H1 (cell line): Measurements from ENCODE around the gene NMRK2. TPM values are rescaled to one million over a fixed set of nuclear protein-coding genes. Genes with fewer than 3 reads are reported as not detected.
A peak's percentile ranks its signal among the peaks of the same experiment; 100 is the strongest.

Experiments
- CTCF ChIA-PET: fragments of 300-600 bp; sonication (Branson Sonifier 250); formaldehyde crosslinking; loops from one replicate; lab custom pipeline; 2021; ENCODE audit not compliant: partially characterized antibody; lab: Charles Lee
- POLR2A ChIA-PET: fragments of 300-600 bp; sonication (Branson Sonifier 250); formaldehyde crosslinking; loops from one replicate; lab custom pipeline; 2021; ENCODE audit warnings: inconsistent platforms; ENCODE audit not compliant: partially characterized antibody; lab: Charles Lee
- DNase-seq, 2 experiments: peaks; one replicate each; pipeline versions ENCODE4 v3.0.0 to v3.0.0-alpha.2; 2010 to 2022; ENCODE audit warnings: low spot score in 2 of 2, low read depth in 1 of 2, mixed read lengths in 1 of 2
- FAIRE-seq: peaks from 2 replicates; lab custom pipeline; 2011; peaks lifted over from hg19 to GRCh38; lab: Jason Lieb, UNC
- H2AFZ ChIP-seq: 2 replicates; pipeline ENCODE4 v1.8.1; 2012; ENCODE audit warnings: low read length, inconsistent platforms
- H2AK5ac ChIP-seq: 2 replicates; pipeline ENCODE4 v1.6.1; 2013; ENCODE audit warnings: low read depth, low read length
- H2BK120ac ChIP-seq: replicated peaks from 2 replicates; pipeline ENCODE3; 2013; ENCODE audit warnings: low read depth, low read length, inconsistent platforms
- H2BK12ac ChIP-seq: 2 replicates; pipeline ENCODE4 v1.6.1; 2013; ENCODE audit warnings: low read depth, low read length
- H2BK15ac ChIP-seq: 2 replicates; pipeline ENCODE4 v1.6.1; 2013; ENCODE audit warnings: low read length
- H2BK20ac ChIP-seq: 2 replicates; pipeline ENCODE4 v1.6.1; 2013; ENCODE audit warnings: low read length
- H2BK5ac ChIP-seq: 2 replicates; pipeline ENCODE4 v1.6.1; 2013; ENCODE audit warnings: low read depth, low read length
- H3K14ac ChIP-seq: 2 replicates; pipeline ENCODE4 v1.6.1; 2013; ENCODE audit warnings: inconsistent platforms; ENCODE audit not compliant: insufficient read length
- H3K18ac ChIP-seq: 2 replicates; pipeline ENCODE4 v1.6.1; 2013; ENCODE audit warnings: low read length; ENCODE audit errors: extremely low read depth
- H3K23ac ChIP-seq: 2 replicates; pipeline ENCODE4 v1.6.1; 2013; ENCODE audit warnings: inconsistent platforms; ENCODE audit not compliant: insufficient read length
- H3K23me2 ChIP-seq: 2 replicates; pipeline ENCODE4 v1.6.1; 2013; ENCODE audit warnings: low read depth, low read length
- H3K27ac ChIP-seq: 2 replicates; pipeline ENCODE4 v1.6.1; 2011; ENCODE audit warnings: low read depth, low read length, inconsistent platforms
- H3K27me3 ChIP-seq, 4 experiments: replicated peaks in 1 of 4; 1 replicate in 1 of 4; 2 replicates in 3 of 4; pipeline versions ENCODE4 v1.6.1 to v1.8.1; 2011 to 2013; ENCODE audit warnings: low read length in 3 of 4, mild to moderate bottlenecking in 3 of 4, inconsistent platforms in 2 of 4, mixed read lengths in 2 of 4, moderate library complexity in 1 of 4; ENCODE audit not compliant: control insufficient read depth in 3 of 4, insufficient read depth in 3 of 4; ENCODE audit errors: extremely low read depth in 1 of 4
- H3K36me3 ChIP-seq, 4 experiments: 2 replicates each; pipeline versions ENCODE4 v1.6.1 to v1.8.1; 2011 to 2013; ENCODE audit warnings: mild to moderate bottlenecking in 4 of 4, low read length in 3 of 4, moderate library complexity in 2 of 4, control low read depth in 1 of 4, inconsistent platforms in 1 of 4; ENCODE audit not compliant: insufficient read depth in 4 of 4, control insufficient read depth in 2 of 4
- H3K4ac ChIP-seq: replicated peaks from 2 replicates; pipeline ENCODE3; 2013; ENCODE audit warnings: low read length, low read depth, mixed read lengths, inconsistent platforms; ENCODE audit not compliant: insufficient read length
- H3K4me1 ChIP-seq, 4 experiments: replicated peaks in 1 of 4; 1 replicate in 1 of 4; 2 replicates in 3 of 4; pipeline versions ENCODE4 v1.6.1 to v1.8.1; 2011 to 2013; ENCODE audit warnings: low read length in 3 of 4, inconsistent platforms in 2 of 4, mixed read lengths in 1 of 4; ENCODE audit not compliant: insufficient read depth in 4 of 4, control insufficient read depth in 3 of 4
- H3K4me2 ChIP-seq, 2 experiments: 2 replicates each; pipeline versions ENCODE4 v1.6.1 to v1.8.1; 2011 to 2013; ENCODE audit warnings: low read depth in 2 of 2, low read length in 2 of 2, control low read depth in 1 of 2, inconsistent platforms in 1 of 2, mild to moderate bottlenecking in 1 of 2; ENCODE audit not compliant: insufficient read depth in 1 of 2
- H3K4me3 ChIP-seq, 4 experiments: fragments of 200-600, 300-600 bp in 1 of 4; sonication (generic), shearing (Covaris generic), sonication (Bioruptor Twin) in 1 of 4; 2 replicates each; pipeline versions ENCODE4 v1.5.1 to v1.8.1; 2011 to 2016; ENCODE audit warnings: low read length in 4 of 4, low read depth in 3 of 4, control low read depth in 2 of 4, inconsistent platforms in 2 of 4, mild to moderate bottlenecking in 2 of 4, mixed read lengths in 1 of 4, moderate library complexity in 1 of 4; ENCODE audit not compliant: insufficient read depth in 2 of 4; ENCODE audit errors: extremely low read depth in 1 of 4
- H3K56ac ChIP-seq: replicated peaks from 2 replicates; pipeline ENCODE3; 2013; ENCODE audit warnings: low read depth, mild to moderate bottlenecking, mixed read lengths, low read length, inconsistent platforms; ENCODE audit not compliant: insufficient read length
- H3K79me1 ChIP-seq: 2 replicates; pipeline ENCODE4 v1.6.1; 2013; ENCODE audit warnings: low read depth, low read length, control low read depth
- H3K79me2 ChIP-seq, 2 experiments: 2 replicates each; pipeline versions ENCODE4 v1.6.1 to v1.8.1; 2012 to 2013; ENCODE audit warnings: low read length in 2 of 2, mild to moderate bottlenecking in 2 of 2, inconsistent platforms in 1 of 2; ENCODE audit not compliant: insufficient read depth in 2 of 2, control insufficient read depth in 1 of 2
- H3K9ac ChIP-seq, 4 experiments: replicated peaks in 1 of 4; 1 replicate in 1 of 4; 2 replicates in 3 of 4; pipeline versions ENCODE4 v1.6.1 to v1.8.1; 2011 to 2013; ENCODE audit warnings: low read depth in 3 of 4, low read length in 3 of 4, control low read depth in 2 of 4, mild to moderate bottlenecking in 2 of 4, moderate library complexity in 2 of 4, inconsistent platforms in 1 of 4; ENCODE audit errors: extremely low read depth in 1 of 4
- H3K9me3 ChIP-seq, 2 experiments: 2 replicates each; pipeline versions ENCODE4 v1.6.1 to v1.8.1; 2012 to 2013; ENCODE audit warnings: mild to moderate bottlenecking in 2 of 2, moderate library complexity in 2 of 2, control low read depth in 1 of 2, inconsistent platforms in 1 of 2, low read depth in 1 of 2, low read length in 1 of 2, mixed read lengths in 1 of 2; ENCODE audit not compliant: insufficient read depth in 2 of 2
- H4K20me1 ChIP-seq, 2 experiments: replicated peaks in 1 of 2; 2 replicates each; pipeline versions ENCODE3 to v1.8.1; 2011 to 2013; ENCODE audit warnings: inconsistent platforms in 2 of 2, low read length in 2 of 2, mild to moderate bottlenecking in 1 of 2; ENCODE audit not compliant: insufficient read depth in 2 of 2, control insufficient read depth in 1 of 2
- H4K5ac ChIP-seq: 2 replicates; pipeline ENCODE4 v1.6.1; 2013; ENCODE audit warnings: low read length, low read depth, mixed read lengths, inconsistent platforms; ENCODE audit not compliant: insufficient read length
- H4K8ac ChIP-seq: 2 replicates; pipeline ENCODE4 v1.8.0; 2013; ENCODE audit warnings: mild to moderate bottlenecking, moderate library complexity, low read length, inconsistent platforms; ENCODE audit not compliant: insufficient read depth; ENCODE audit errors: extremely low read depth
- H4K91ac ChIP-seq: replicated peaks from 2 replicates; pipeline ENCODE3; 2013; ENCODE audit warnings: low read length, mixed read lengths, inconsistent platforms; ENCODE audit not compliant: insufficient read length
- ATF3 ChIP-seq: IDR thresholded peaks from 2 replicates; pipeline ENCODE4 v1.6.1; 2011; ENCODE audit warnings: low read depth, mild to moderate bottlenecking, low read length; ENCODE audit not compliant: insufficient read depth
- CEBPB ChIP-seq: IDR thresholded peaks from 2 replicates; pipeline ENCODE4 v1.6.1; 2012; ENCODE audit warnings: low read depth, low read length
- CREB1 ChIP-seq: IDR thresholded peaks from 2 replicates; pipeline ENCODE4 v1.6.1; 2012; ENCODE audit warnings: inconsistent platforms
- E2F6 ChIP-seq: IDR thresholded peaks from 2 replicates; pipeline ENCODE4 v1.6.1; 2012; ENCODE audit warnings: inconsistent platforms
- GABPA ChIP-seq: IDR thresholded peaks from 2 replicates; pipeline ENCODE4 v1.6.1; 2011; ENCODE audit warnings: mild to moderate bottlenecking, low read length, moderate library complexity, borderline replicate concordance; ENCODE audit not compliant: insufficient read depth
- KDM5A ChIP-seq: fragments of 200-600 bp; IDR thresholded peaks from 2 replicates; pipeline ENCODE4 v1.7.1; 2012; ENCODE audit warnings: mild to moderate bottlenecking, low read length, inconsistent platforms, mixed read lengths
- NRF1 ChIP-seq: IDR thresholded peaks from 2 replicates; pipeline ENCODE4 v1.6.1; 2011; ENCODE audit warnings: mild to moderate bottlenecking, low read depth, low read length, improper control_type of control experiment
- POLR2A ChIP-seq, 2 experiments: IDR thresholded peaks; 1 replicate in 1 of 2; 2 replicates in 1 of 2; pipeline ENCODE4 v1.6.1; 2011; ENCODE audit warnings: low read depth in 2 of 2, low read length in 2 of 2, mild to moderate bottlenecking in 2 of 2; ENCODE audit errors: control extremely low read depth in 1 of 2
- RFX5 ChIP-seq: IDR thresholded peaks from 2 replicates; pipeline ENCODE4 v1.6.1; 2011; ENCODE audit warnings: low read depth, low read length, improper control_type of control experiment, borderline replicate concordance
- SP4 ChIP-seq: IDR thresholded peaks from 2 replicates; pipeline ENCODE4 v1.6.1; 2012; ENCODE audit warnings: low read length, inconsistent platforms
- SUZ12 ChIP-seq: fragments of 200-600 bp; sonication (generic); IDR thresholded peaks from 2 replicates; pipeline ENCODE4 v1.6.1; 2012; ENCODE audit warnings: mild to moderate bottlenecking, inconsistent platforms, low read length, moderate library complexity, mixed read lengths
- TAF7 ChIP-seq: optimal IDR thresholded peaks from 2 replicates; pipeline ENCODE3; 2011; ENCODE audit warnings: low read depth, mild to moderate bottlenecking, inconsistent platforms, low read length, moderate library complexity, borderline replicate concordance
- WGBS, 2 experiments: shearing (Covaris generic) in 1 of 2; methylation state at CpG; one replicate each; pipeline versions ENCODE4 v1.1.6 to v1.1.7; 2013 to 2015; ENCODE audit warnings: low lambda C conversion rate in 2 of 2, mixed read lengths in 2 of 2, inconsistent platforms in 1 of 2, low coverage in 1 of 2, missing lambda C conversion rate in 1 of 2; ENCODE audit not compliant: insufficient replicate concordance in 2 of 2, insufficient coverage in 1 of 2, insufficient read length in 1 of 2; ENCODE audit errors: extremely low coverage in 1 of 2, missing lambda C conversion rate in 1 of 2; 5-methylcytosine and 5-hydroxymethylcytosine counted together
- polyA plus RNA-seq, 7 experiments: library from polyadenylated mRNA; depleted of rRNA in 3 of 7; stranded (reverse) in 5 of 7; unstranded in 2 of 7; fragments of >200 nt in 5 of 7; fragments of 200-250 nt in 2 of 7; gene quantifications; 1 replicate in 5 of 7; 2 replicates in 1 of 7; 4 replicates in 1 of 7; pipeline versions ENCODE4 v1.2.1 to v1.2.3, GENCODE V29; 2011 to 2013; ENCODE audit warnings: missing spikeins in 2 of 7, mixed read lengths in 2 of 7
- total RNA-seq: library from RNA; stranded (reverse); fragmentation: NEBNext Ultra II Directional; extraction: Animal tissue kit (Norgen Biotek cat#: 25700); gene quantifications from 2 replicates; pipeline ENCODE4 v1.2.1, GENCODE V29; 2021

Gene NMRK2
- total and polyA plus RNA-seq, 2 of the 8 experiments (the other 6 are each of a cell fraction or from before 2014, with no cell fraction given), result 87.4 to 206 TPM

GRCh38 chr19:3978145-3978544, 45.3 kb downstream of the NMRK2 start:
- peaks cover 13% of the 10 kb centered on the region for H3K79me1 ChIP-seq
- no peaks in the 10 kb centered on the region for H3K9me3 ChIP-seq
- no peak overlapping the region for H2BK20ac ChIP-seq
- no peak overlapping the region for H3K56ac ChIP-seq
- no peak overlapping the region for H2AFZ ChIP-seq
- H3K4me3 ChIP-seq, result no peak overlapping the region
- H3K4ac ChIP-seq, result no peak overlapping the region
- H3K27me3 ChIP-seq, result no peaks in the 10 kb centered on the region
- no peak overlapping the region for H3K27ac ChIP-seq
- no peak overlapping the region for H2BK12ac ChIP-seq
- no peak overlapping the region for H3K9ac ChIP-seq
- no peaks in the 10 kb centered on the region for H3K23me2 ChIP-seq
- no peak overlapping the region for H2BK15ac ChIP-seq
- no peak for FAIRE-seq
- no peak overlapping the region for H4K91ac ChIP-seq
- H2AK5ac ChIP-seq, result no peak overlapping the region
- H3K18ac ChIP-seq, result no peak overlapping the region
- no peak overlapping the region for H3K14ac ChIP-seq
- peaks cover 70% of the 10 kb centered on the region in 2 experiments for H4K20me1 ChIP-seq
- H3K79me2 ChIP-seq, result peaks cover 3 to 47% of the 10 kb centered on the region in 2 experiments; a peak in 3 of 4 replicates
- H3K23ac ChIP-seq, result no peak overlapping the region
- H2BK5ac ChIP-seq, result no peak overlapping the region
- H4K5ac ChIP-seq, result no peak overlapping the region
- WGBS, 2 experiments, result 95% methylated on average over 19 of the region's 19 CpGs; no CpG with 5 or more reads in 1 of the 2 experiments
- H3K36me3 ChIP-seq, result peaks cover 72 to 83% (median 80%) of the 10 kb centered on the region in 4 experiments
- H3K4me2 ChIP-seq, result no peak overlapping the region
- no peak for DNase-seq
- POLR2A ChIA-PET, result interaction anchor here (0.5 to 12.0 kb wide), 7 partner anchors 11 to 120 kb away, joined by 3 to 870 read pairs (median 3); partner anchors contain the start of gene DAPK3
- H2BK120ac ChIP-seq, result no peak overlapping the region
- CTCF ChIA-PET, result interaction anchor here (1.6 to 2.1 kb wide), 2 partner anchors 10 to 24 kb away, joined by 3 to 6 read pairs; no protein-coding TSS in a partner anchor
- H3K4me1 ChIP-seq, result peaks cover 0 to 6% (median 2%) of the 10 kb centered on the region in 4 experiments; a peak in 5 of 7 replicates
- H4K8ac ChIP-seq, result peak overlapping the region; percentile 90; the same call in 1 of the 2 replicates
- TF ChIP-seq RFX5 (no peak), CEBPB (no peak), POLR2A (IDR thresholded peaks at IDR 0.05; ENCODE audit: control extremely low read depth in 1 of 2, low read depth in 2 of 2, low read length in 2 of 2) (no peak), SP4 (no peak), E2F6 (no peak), ATF3 (no peak), TAF7 (no peak), GABPA (no peak), NRF1 (no peak), CREB1 (no peak), SUZ12 (no peak), KDM5A (no peak)
